Activated T-helper 17 cell treated with anti-CD3 and anti-CD28 coated beads, Interleukin-2, amount 50 U/mL, for 72 hours (primary cell): Measurements from ENCODE around the gene BTN2A1. TPM values are rescaled to one million over a fixed set of nuclear protein-coding genes. Genes with fewer than 3 reads are reported as not detected.
A peak's percentile ranks its signal among the peaks of the same experiment; 100 is the strongest.

Experiments used
- ATAC-seq: fragments of 150-1000 bp; cut with Tn5 transposase; replicated peaks from 2 replicates; pipeline ENCODE4 v1.10.0; 2021; ENCODE audit warnings: mild to moderate bottlenecking, moderate library complexity
- H3K27ac Mint-ChIP-seq: one replicate; pipeline ENCODE4 v1.8.0; 2022; ENCODE audit warnings: mixed read lengths
- H3K27me3 Mint-ChIP-seq: one replicate; pipeline ENCODE4 v1.8.0; 2022; ENCODE audit warnings: mixed read lengths
- H3K36me3 Mint-ChIP-seq: one replicate; pipeline ENCODE4 v1.8.0; 2022; ENCODE audit warnings: low read depth, mild to moderate bottlenecking, mixed read lengths
- H3K4me1 Mint-ChIP-seq: one replicate; pipeline ENCODE4 v1.8.0; 2022; ENCODE audit warnings: mixed read lengths
- H3K4me3 Mint-ChIP-seq: one replicate; pipeline ENCODE4 v1.8.0; 2022; ENCODE audit warnings: mild to moderate bottlenecking, mixed read lengths
- H3K9me3 Mint-ChIP-seq: one replicate; pipeline ENCODE4 v1.8.0; 2022; ENCODE audit warnings: mixed read lengths
- total RNA-seq, 2 donors: library from RNA; stranded (reverse); gene quantifications; one replicate each; pipeline ENCODE4 v1.2.3, GENCODE V29; 2022

The BTN2A1 gene
- total RNA-seq, 2 donors from 2014 or later: 26.1 to 36.3 TPM

GRCh38 chr6:26471970-26472369 is 14.2 kb downstream of the BTN2A1 start:
- Mint-ChIP-seq H3K4me1 (peaks cover 13% of the 10 kb centered on the region), H3K27ac (peak overlapping the region; percentile 100), H3K27me3 (no peaks in the 10 kb centered on the region), H3K36me3 (peaks cover 29% of the 10 kb centered on the region), H3K4me3 (no peak overlapping the region), H3K9me3 (peaks cover 7% of the 10 kb centered on the region)
- no peak for ATAC-seq

- peak overlapping the region; percentile 98 for H3K4me3 Mint-ChIP-seq
- peaks cover 21% of the 10 kb centered on the region for H3K36me3 Mint-ChIP-seq
- peaks cover 13% of the 10 kb centered on the region for H3K4me1 Mint-ChIP-seq
- H3K27ac Mint-ChIP-seq: peak overlapping the region; percentile 100
- H3K9me3 Mint-ChIP-seq: peaks cover 7% of the 10 kb centered on the region
- no peaks in the 10 kb centered on the region for H3K27me3 Mint-ChIP-seq
- ATAC-seq: no peak
Measured at GRCh38 chr6:26472549-26473290, 15.0 kb downstream of the BTN2A1 start.

DNA sequence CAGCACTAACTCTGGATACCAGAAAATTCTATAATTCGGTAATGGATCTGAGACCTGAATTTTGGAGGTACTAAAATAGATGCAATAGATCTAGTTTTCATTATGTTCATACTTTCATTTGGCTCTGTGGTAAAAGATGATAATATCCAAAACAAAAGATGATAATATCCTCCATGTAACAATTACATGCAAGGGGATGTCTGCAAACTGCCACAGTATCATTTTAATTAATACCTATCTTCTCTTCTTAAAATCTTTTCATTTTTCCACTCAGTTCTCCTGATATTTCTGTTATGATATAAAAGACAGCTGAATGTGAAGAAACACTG is 15.6 kb downstream of the BTN2A1 start:
- ATAC-seq: no peak
- H3K9me3 Mint-ChIP-seq: peaks cover 7% of the 10 kb centered on the region
- H3K27ac Mint-ChIP-seq: peak overlapping the region; percentile 100
- peaks cover 15% of the 10 kb centered on the region for H3K36me3 Mint-ChIP-seq
- peaks cover 13% of the 10 kb centered on the region for H3K4me1 Mint-ChIP-seq
- no peaks in the 10 kb centered on the region for H3K27me3 Mint-ChIP-seq
- H3K4me3 Mint-ChIP-seq: peak overlapping the region; percentile 98

DNA sequence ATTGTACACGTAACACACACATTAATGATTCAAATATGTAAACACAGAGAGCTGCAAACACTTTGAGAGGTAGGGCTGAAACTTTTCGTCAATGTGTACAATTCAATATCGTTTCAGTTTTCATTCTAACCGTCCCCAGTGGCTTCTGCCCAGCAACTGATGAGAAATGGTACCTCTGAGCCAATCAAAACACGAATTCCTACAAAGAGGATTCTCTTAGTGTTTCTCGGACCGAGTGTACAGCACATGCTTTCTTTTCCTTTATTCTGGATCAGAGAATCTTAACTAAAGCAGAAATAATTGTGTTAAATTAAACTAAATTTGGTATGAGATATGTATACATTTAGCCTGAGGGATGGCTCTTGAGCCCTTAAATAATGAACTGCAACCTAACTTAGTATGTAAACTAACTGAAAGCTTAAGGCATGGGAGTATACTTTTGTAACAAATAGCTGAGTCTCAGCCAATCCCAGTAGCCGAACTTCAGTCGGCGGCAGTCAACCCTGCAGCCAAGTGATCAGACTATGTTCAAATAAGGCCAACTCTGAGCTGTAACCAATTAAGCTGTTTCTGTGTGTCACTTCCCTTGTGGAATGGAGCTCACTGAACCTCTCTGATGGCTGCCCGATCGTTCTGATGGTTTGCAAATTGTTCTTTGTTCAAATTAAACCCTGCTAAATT is 16.1 kb downstream of the BTN2A1 start:
- Mint-ChIP-seq H3K4me1 (peaks cover 13% of the 10 kb centered on the region), H3K36me3 (peaks cover 9% of the 10 kb centered on the region), H3K9me3 (peaks cover 7% of the 10 kb centered on the region), H3K27me3 (no peaks in the 10 kb centered on the region), H3K27ac (peak overlapping the region; percentile 100), H3K4me3 (peak overlapping the region; percentile 98)
- ATAC-seq: peak; percentile 91

DNA sequence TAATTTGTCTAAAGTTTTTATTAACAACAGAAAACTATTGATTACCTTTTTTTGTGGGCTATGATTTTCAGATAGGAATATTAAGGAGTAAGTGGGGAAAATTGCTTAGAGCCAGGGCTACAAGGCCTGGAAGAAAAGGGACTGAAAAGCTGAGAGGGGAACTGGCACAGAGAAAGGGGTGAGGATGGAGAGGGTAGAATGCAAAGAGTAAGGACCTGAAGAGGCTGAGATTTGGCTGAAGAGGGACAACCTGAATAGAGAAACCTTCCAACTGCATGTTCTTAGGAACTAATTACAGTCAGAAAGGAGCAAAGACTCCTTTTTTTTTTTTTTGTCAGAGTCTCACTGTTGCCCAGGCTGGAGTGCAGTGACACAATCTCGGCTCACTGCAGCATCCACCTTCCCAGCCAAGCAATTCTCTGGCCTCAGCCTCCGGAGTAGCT is 16.7 kb downstream of the BTN2A1 start:
- ATAC-seq: no peak
- Mint-ChIP-seq H3K4me1 (peaks cover 13% of the 10 kb centered on the region), H3K4me3 (peak overlapping the region; percentile 98), H3K36me3 (peaks cover 5% of the 10 kb centered on the region), H3K27me3 (no peaks in the 10 kb centered on the region), H3K9me3 (peaks cover 7% of the 10 kb centered on the region), H3K27ac (peak overlapping the region; percentile 100)

DNA sequence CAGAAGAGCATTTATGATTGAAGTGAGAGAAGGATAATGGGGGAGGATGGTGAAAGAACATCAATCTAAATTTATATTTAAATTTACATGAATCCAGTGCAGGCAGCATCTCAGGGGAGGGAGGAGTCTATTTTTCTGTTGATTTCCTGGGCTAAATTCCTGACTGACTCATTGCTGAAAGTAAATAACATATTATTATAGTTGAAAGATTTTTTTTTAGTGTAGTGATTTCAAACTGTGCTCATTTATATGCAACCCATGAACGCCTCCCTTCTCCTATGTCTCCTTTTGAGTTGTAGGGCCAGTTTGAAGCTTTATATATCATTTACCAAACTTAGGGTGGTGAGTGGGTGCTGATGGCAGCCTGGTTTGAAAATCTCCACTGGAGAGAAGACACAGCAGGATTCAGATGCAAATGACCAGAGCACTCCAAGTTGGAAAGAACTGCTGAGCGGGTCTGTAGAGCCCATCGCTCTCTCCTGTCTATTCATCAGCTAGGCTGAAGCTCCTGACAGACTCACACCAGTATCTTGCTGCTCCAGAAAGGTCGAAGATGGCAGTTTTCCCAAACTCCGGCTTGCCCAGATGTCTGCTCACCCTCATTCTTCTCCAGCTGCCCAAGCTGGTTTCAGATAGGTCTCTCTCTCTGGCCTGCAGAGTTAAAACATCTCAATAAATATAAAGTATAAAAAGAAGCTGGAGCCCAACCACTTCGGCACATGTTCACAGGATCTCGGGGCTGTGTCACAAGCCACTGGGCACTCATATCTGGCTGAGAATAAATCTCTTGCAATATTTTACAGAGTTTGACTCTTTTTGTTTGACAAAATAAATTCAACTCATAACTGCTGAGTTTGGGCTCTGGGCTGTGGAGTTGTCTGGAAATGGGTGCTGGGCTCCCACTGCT is 18.3 kb downstream of the BTN2A1 start:
- Mint-ChIP-seq H3K27ac (peak overlapping the region; percentile 71), H3K4me3 (peak overlapping the region; percentile 98), H3K4me1 (peaks cover 13% of the 10 kb centered on the region), H3K27me3 (no peaks in the 10 kb centered on the region), H3K9me3 (peaks cover 7% of the 10 kb centered on the region), H3K36me3 (peaks cover 5% of the 10 kb centered on the region)
- ATAC-seq: no peak

DNA sequence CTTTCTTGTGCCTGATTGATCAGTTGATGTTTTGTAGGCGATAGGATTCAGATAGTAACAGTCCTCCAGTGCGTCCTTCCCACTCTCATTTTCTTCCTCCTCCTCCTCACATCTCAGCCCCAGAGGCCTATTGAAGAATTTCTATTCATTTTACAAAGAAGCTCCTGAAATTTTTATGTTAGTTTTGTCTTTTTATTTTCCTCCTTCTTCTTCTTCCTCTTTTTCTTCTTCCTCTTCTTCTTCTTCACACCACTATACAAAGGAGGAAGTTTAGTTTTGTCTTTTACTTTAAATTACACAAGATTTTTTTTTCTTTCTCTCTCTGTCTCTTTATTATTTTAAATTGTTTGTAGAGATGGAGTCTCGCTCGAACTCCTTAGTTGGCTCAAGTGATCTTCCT is 19.1 kb downstream of the BTN2A1 start:
- peaks cover 13% of the 10 kb centered on the region for H3K4me1 Mint-ChIP-seq
- H3K4me3 Mint-ChIP-seq: peak overlapping the region; percentile 10
- H3K27me3 Mint-ChIP-seq: no peaks in the 10 kb centered on the region
- H3K36me3 Mint-ChIP-seq: peaks cover 5% of the 10 kb centered on the region
- no peak for ATAC-seq
- no peaks in the 10 kb centered on the region for H3K9me3 Mint-ChIP-seq
- H3K27ac Mint-ChIP-seq: peak overlapping the region; percentile 71

DNA sequence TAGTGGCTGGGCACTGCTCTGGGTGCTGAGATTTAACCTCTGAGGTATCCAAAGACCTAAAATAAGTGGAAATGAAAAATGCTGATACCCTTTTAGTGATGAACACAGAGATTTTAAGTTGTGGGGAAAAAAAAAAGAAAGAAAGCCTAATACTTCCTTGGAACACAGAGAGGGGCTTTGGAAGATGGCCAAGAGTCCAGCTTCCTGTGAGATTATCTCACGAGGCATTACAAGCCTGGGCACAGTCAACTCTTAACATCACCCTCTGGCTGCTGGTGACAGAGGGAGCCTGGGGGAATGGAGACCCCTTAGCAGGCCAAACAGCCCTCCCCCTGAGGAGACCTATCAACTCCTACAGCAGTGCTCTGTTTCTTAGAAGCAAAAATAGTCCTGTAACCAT is 19.7 kb downstream of the BTN2A1 start:
- Mint-ChIP-seq H3K9me3 (no peaks in the 10 kb centered on the region), H3K4me3 (peak overlapping the region; percentile 10), H3K4me1 (peaks cover 13% of the 10 kb centered on the region), H3K27ac (peak overlapping the region; percentile 71), H3K27me3 (no peaks in the 10 kb centered on the region), H3K36me3 (peaks cover 5% of the 10 kb centered on the region)
- no peak for ATAC-seq

DNA sequence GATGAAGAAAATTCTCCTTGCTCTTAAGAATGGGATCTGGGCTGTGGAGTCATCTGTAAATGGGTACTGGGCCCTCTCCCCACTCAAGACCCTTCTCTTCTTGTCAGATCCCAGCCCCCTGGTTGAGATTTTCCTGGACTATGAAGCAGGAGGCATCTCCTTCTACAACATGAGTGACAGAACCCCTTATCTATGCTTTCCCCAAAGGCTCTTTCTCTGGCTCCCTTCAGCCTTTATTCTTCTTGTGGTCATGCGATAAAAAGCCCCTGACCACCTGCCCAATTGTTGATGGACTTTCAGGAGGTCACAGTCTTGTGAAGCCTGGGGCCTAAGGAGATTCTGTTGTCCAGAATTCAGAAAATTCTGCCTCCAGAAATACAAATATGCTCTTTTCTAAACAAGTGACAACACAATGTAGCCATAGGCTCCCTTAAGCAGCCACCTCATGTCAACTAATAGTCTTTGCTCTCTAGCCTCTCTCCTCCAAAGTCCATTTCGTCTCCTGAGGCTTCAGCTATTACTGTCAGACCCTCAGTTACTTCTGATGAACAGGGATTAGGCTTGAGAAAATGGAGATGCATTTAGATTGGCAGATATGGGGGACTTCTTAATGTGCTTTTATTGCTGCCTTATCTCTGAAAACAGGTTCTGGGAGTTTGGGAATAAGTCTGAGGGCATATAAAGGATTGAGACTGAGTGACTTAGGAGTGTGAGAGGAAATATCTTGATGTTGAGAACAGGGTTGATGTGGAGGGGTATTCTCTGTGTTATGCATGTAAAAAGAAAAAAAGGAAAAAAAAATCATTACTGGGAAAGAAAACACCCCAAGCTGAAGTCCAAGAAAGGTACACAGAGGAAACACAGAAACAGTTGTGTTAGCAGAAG is 20.6 kb downstream of the BTN2A1 start:
- Mint-ChIP-seq H3K36me3 (peaks cover 5% of the 10 kb centered on the region), H3K4me1 (peaks cover 6% of the 10 kb centered on the region), H3K27ac (peak overlapping the region; percentile 71), H3K9me3 (no peaks in the 10 kb centered on the region), H3K27me3 (no peaks in the 10 kb centered on the region), H3K4me3 (no peak overlapping the region)
- ATAC-seq: no peak

GRCh38 chr6:26478985-26479278 is 21.2 kb downstream of the BTN2A1 start:
- no peak for ATAC-seq
- Mint-ChIP-seq H3K4me3 (no peak overlapping the region), H3K9me3 (no peaks in the 10 kb centered on the region), H3K27me3 (no peaks in the 10 kb centered on the region), H3K27ac (no peak overlapping the region), H3K36me3 (peaks cover 5% of the 10 kb centered on the region), H3K4me1 (peaks cover 6% of the 10 kb centered on the region)

DNA sequence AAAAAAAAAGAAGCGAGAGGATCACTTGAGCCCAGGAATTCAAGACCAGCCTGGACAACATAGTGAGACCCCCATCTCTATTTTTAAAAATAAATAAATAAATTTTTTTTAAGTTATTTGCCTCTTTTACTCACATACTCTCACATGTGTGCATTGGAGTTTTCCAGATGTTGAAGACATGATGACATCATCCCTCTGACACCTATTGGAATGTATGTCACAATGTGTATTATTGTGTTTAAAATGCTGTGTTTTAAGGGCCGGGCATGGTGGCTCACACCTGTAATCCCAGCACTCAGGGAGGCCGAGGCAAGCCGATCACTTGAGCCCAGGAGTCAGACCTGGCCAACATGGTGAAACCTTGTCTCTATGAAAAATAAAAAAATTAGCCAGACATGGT is 24.6 kb downstream of the BTN2A1 start:
- Mint-ChIP-seq H3K36me3 (no peaks in the 10 kb centered on the region), H3K9me3 (no peaks in the 10 kb centered on the region), H3K27me3 (no peaks in the 10 kb centered on the region), H3K27ac (no peak overlapping the region), H3K4me1 (no peaks in the 10 kb centered on the region), H3K4me3 (no peak overlapping the region)
- ATAC-seq: no peak

GRCh38 chr6:26483727-26484126 is 26.0 kb downstream of the BTN2A1 start:
- no peak overlapping the region for H3K27ac Mint-ChIP-seq
- H3K27me3 Mint-ChIP-seq: no peaks in the 10 kb centered on the region
- ATAC-seq: no peak
- H3K9me3 Mint-ChIP-seq: peaks cover 6% of the 10 kb centered on the region
- no peak overlapping the region for H3K4me3 Mint-ChIP-seq
- H3K36me3 Mint-ChIP-seq: no peaks in the 10 kb centered on the region
- H3K4me1 Mint-ChIP-seq: no peaks in the 10 kb centered on the region

GRCh38 chr6:26484161-26484560 is 26.4 kb downstream of the BTN2A1 start:
- no peaks in the 10 kb centered on the region for H3K36me3 Mint-ChIP-seq
- H3K4me1 Mint-ChIP-seq: no peaks in the 10 kb centered on the region
- H3K9me3 Mint-ChIP-seq: peaks cover 6% of the 10 kb centered on the region
- ATAC-seq: no peak
- H3K4me3 Mint-ChIP-seq: no peak overlapping the region
- H3K27ac Mint-ChIP-seq: no peak overlapping the region
- H3K27me3 Mint-ChIP-seq: no peaks in the 10 kb centered on the region
